GM19351 (cell line): Measurements from ENCODE around the gene DDN.

Experiments used
- ATAC-seq: cut with Tn5 transposase; IDR thresholded peaks from one replicate; pipeline ENCODE4 v1.9.1; 2021; ENCODE audit warnings: mild to moderate bottlenecking, moderate library complexity; ENCODE audit not compliant: unreplicated experiment

Gene DDN

GRCh38 chr12:48999371-49000131, at the start of gene DDN:
Gene DDN, minus strand, starts transcription at chr12:48999375. Its CDS starts 88 bp downstream, at chr12:48999287.
- peak; percentile 42 for ATAC-seq

GRCh38 chr12:49048953-49049352, 49.8 kb upstream of the DDN start:
- no peak for ATAC-seq

GRCh38 chr12:49046129-49046895, 47.1 kb upstream of the DDN start:
- no peak for ATAC-seq

DNA sequence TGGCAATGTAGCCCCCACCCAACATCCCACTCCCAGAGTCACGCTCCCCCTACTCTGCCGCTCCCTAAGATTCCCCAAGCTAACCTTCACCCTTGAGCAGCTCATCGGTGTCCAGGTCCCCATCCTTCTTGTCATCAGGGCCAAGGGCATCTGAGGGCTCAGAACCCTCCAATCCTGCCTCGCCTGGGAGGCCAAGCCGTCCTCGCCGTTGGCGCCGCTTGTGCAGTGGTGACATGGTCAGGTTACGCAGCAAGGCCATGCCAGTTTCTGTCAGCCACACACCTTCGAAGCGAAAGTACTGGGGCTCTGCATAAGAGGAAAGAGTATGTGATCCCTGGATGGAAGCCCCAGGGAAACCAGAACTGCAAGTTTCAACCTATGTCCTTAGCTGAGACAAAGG, 45.5 kb upstream of the DDN start:
- no peak for ATAC-seq

DNA sequence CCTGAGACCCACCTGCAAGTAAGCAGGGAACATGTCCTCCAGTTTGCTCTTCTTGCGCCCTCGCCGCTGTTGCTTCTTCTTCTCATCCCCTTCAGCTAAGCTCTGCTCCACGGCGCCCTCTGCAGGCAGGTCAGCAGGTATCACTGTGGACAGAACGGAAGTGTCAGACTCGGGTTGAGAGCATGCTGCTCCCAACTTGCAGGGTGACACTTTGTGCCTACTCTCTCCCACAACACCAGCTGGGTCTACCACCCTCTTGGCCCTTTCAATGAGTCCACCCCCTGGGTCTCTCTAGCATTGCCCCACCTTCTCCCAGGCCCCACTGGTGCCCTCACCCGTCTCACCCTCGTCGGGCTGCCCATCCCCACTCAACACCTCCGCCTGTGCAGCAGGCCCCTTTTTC, 44.7 kb upstream of the DDN start:
- no peak for ATAC-seq

- ATAC-seq = no peak
Observed at GRCh38 chr12:49043241-49043640, 44.1 kb upstream of the DDN start.

DNA sequence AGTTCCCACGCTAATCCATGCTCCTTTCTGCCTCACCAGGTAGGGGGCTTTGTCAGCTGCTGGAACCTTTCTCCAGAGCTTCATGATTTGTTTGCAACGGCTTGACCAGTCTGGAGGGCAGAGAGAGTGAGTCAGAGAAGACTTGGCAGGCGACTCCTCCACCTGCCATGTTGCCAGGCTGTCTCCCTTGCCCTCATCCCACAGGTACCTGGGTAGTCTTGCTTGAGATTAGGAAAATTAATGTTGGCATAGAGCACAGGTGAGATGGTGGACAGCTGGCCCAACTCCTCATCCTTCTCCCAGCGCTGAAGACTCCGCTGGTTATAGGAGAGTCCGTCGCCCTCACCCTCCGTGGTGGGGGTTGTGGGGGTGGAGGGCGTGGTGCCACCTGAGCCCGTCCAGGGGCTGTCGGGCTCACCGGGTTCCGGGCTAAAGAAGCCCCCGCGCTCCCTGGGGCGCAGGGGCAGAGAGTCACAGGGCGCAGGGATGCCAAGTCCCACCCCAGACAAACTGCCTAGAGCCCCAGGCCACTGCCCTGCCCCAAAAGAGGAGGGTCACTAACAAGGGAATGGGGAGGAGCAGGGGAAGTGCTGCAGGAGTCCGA, 42.8 kb upstream of the DDN start:
- ATAC-seq = no peak

GRCh38 chr12:49041036-49041880, 42.1 kb upstream of the DDN start:
- ATAC-seq = no peak

DNA sequence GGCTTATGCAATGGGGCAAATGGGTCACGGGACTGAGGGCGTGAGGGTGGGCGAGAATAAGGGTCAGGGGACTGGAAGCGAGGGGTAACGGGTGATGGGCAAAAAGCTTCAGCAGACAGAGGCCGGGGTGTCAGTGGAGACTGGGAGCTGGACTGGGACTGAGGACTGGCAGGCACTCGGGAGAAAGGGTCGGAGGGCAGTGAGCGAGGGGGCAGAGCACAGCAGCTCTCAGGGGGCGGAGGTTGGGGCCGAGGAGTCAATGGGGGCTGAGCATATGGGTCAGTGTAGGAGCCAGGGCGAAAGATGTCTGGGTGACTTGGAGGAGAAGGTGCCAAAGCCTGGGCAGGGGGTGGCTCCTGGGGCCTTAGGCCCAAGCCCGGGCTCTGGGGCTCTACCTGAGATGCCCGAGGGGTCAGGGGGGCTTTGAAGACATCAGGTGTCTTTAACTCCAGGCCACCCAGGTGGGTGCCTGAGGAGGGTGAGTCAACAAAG, 41.2 kb upstream of the DDN start:
- ATAC-seq = no peak

DNA sequence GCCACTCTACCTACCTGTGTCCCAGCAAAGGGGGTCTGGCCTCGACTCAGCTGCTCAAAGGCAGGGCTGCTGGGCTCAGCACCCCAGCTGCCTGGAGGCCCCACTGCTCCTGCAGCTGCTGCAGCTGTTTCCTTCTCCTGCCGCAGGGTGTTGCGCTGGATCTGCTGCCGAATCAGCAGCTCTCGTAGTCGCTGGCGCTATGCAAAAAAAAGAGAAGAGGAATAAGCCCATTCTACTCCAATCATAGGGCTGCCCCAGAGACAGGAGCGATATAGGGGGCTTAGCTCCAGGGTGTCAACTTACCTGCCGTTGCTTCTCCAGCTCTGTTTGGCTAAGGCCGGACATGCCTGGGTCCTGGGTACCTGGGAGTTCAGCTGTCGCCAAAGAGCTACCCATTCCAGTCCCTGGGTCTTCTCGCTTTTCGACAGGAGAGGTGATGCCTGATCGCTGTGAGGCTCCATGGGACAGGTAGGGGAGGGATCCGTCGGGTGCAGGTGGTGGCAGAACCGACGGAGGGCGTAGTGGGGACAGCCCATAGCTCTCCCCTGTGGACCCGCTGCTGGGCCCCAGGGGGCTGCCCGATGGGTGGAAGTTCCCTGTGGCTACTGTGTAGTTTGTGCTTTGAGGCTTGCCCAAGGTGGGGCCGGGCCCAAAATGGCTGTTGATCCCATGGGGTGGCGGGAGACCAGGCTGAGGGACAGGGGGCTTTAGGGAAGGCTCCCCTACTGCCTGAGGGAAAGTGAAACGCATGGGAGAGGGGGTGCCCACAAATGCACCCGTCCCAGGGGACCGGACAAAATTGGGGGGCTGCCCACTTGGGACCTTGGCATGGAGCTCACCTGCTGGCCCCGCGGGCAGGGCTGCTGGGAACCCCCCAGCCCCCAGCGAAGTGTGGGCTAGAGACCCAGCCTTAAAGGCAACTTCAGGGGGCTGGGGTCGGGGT, 40.5 kb upstream of the DDN start:
- ATAC-seq = no peak

DNA sequence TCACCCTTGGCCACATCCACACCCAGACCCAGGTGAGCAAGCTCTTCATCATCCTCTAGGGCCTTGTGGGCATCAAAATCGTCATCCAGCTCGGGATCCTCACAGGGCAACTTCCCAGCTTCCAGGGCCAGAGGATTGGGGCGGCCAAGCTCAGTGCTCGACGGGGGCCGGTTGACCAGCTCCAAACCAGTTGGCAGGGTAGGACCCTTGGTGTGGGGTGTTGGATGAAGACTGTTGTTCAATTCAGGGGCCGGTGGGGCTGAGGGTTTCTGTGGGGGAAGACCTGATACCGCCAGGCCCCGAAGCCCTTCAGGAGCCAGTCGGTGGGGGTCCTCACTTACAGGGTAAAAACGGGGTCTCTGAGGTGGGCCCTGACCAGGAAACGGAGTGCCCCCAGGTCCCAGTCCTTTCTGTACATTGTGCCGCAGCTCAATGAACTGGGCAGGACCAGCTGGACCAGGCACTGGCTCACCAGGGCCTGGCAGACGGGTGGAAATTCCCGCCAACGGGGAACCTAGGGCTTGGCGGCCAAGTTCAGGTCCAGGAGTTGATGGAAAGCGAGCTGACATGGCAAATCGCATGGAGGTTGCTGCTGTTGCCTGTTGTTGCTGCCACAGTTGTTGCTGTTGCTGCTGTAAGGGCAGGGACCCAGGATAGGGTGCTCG, 39.2 kb upstream of the DDN start:
- no peak for ATAC-seq

DNA sequence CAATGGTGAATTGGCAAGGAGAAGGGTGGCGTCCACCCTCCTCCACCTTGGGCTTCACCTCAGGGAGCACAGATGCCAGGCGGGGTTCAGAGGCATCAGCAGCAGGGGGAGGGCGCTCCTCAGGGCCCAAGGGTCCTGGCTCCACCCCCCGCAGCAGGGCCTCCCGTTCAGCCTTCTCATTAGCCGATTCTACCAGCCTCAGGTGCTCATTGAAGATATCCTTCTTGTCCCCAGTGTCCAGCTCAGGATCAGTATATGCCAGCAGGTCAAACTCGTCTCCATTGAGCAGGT, 38.7 kb upstream of the DDN start:
- no peak for ATAC-seq

GRCh38 chr12:49037111-49037946, 38.2 kb upstream of the DDN start:
- no peak for ATAC-seq

- no peak for ATAC-seq
Observed at GRCh38 chr12:49036029-49036428, 36.9 kb upstream of the DDN start.

- ATAC-seq = no peak
Observed at GRCh38 chr12:49034286-49034622, 35.1 kb upstream of the DDN start.

- ATAC-seq = no peak
Observed at GRCh38 chr12:49033611-49034285, 34.6 kb upstream of the DDN start.

GRCh38 chr12:49032679-49033447, 33.7 kb upstream of the DDN start:
- ATAC-seq = no peak
